Ureter (tissue), 1 donor: ENCODE data around the gene ANO10. TPM values are rescaled to one million over a fixed set of nuclear protein-coding genes. Genes with fewer than 3 reads are reported as not detected.
"Not testable (repeated sequence)": the region's sequence is repeated elsewhere in the genome, so short reads cannot be mapped to it uniquely, and the experiment has no call there.

Experiments used
- DNase-seq: peaks from one replicate; pipeline ENCODE4 v3.0.0-alpha.2; 2020; ENCODE audit warnings: low spot score
- total RNA-seq: library from RNA; stranded (reverse); gene quantifications from one replicate; pipeline ENCODE4 v1.2.4, GENCODE V29; 2023
- donor health status: DM: yes; HTN: yes; CAD: no.

ANO10 gene
- total RNA-seq, 1 donor from 2014 or later: 38.0 TPM

DNA sequence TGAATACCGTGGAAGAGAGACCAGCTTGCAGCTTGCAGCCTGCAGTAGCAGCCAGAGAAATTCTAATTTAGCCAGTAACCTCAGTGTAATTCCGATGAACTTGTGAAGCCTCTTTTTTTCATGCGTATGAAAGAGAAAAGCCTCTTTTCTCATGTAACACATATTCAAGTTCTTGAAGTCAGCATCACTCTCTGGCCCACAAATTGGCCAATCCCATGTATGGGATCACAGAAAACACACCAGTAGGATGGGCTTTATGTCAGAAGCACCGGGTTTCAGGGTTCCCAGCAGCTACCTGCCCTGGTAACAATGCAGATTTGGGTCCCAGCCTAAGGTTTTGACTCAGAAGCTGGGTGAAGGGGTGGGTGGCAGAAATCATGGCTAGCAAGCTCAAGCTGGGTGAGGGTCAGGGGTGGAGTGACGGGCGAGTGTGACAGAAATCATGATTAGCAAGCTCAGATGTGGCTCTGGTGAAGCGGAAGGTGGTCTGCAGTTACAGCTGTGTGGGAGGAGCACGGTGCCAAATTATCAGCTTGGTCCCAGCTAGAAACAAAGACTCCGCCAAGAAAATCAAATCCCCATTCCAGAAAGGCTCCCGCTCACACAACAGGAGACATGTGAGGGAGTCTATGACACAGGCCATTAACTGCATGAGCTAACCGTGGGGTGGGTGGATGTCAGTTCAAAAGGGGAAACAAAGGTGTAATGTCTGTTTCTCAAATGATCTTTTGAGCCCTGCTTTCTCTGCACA lies 248.8 kb downstream of the ANO10 start:
- no peak for DNase-seq

DNA sequence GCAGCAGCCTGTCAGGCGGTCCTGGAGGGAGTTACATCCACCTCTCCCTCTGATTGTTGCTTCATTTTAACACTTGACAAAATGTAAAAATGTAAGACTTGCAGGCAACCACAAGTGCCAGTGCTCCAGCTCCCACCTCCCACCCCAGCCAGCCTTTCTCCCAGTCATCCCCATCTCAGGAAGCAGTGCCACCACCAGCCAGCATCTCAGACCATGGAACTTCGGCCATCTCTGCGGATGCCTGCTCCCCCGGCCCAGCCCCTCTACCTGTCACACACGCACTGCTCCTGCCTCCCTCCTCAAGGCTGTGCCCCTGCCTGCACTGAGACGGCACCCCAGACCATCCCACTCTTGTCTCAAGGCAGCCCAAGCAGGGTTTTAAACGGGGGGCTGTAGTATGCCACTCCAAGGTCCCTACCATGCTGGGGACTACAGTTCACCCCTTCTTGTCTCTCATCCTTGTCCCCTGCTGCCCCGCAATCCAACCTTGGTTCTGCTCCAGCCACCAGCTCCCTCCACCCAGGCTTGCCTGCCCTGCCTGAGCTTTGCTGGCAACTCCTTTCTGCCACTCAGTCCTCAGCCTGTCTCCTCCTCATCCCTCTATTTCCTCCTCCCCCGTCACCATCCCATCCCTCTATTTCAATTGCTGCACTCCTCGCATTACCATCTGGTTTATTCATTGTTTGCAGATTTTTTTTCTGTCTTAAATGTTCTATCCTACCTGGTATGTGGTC lies 249.6 kb downstream of the ANO10 start:
- DNase-seq: no peak

GRCh38 chr3:43371494-43371893 lies 250.3 kb downstream of the ANO10 start:
- no peak for DNase-seq

DNA sequence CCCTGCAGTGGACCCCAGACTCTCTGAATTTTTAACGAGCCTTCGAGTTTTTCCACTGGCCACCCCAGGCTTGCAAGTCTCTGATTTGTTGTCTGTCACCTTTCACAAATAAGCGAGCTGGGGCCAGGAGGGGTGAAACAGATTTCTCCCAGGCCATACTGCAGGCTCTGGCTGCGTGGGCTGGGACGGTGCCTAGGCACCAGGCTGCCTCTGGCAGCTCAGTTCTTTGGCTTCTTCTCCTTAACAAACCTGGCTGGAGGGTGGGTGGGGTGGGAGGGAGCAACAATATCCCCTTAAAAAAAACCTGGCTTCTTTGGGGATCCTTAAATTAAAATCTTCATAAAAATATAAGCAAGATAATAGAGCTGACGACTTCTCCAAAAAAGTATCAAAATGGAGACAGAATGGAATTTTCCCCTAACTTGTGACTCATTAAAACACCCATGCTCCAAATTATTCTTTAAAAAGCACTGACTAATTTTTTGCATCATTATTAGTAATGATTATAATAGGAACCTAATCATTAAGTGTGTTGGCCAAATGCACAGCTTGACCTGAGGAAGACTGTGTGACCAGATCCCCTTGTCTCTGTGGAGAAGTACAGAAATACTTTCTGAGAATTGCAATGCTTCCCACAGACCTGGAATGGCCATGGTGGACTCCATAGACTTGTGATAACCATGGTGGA lies 251.4 kb downstream of the ANO10 start:
- DNase-seq: no peak

DNA sequence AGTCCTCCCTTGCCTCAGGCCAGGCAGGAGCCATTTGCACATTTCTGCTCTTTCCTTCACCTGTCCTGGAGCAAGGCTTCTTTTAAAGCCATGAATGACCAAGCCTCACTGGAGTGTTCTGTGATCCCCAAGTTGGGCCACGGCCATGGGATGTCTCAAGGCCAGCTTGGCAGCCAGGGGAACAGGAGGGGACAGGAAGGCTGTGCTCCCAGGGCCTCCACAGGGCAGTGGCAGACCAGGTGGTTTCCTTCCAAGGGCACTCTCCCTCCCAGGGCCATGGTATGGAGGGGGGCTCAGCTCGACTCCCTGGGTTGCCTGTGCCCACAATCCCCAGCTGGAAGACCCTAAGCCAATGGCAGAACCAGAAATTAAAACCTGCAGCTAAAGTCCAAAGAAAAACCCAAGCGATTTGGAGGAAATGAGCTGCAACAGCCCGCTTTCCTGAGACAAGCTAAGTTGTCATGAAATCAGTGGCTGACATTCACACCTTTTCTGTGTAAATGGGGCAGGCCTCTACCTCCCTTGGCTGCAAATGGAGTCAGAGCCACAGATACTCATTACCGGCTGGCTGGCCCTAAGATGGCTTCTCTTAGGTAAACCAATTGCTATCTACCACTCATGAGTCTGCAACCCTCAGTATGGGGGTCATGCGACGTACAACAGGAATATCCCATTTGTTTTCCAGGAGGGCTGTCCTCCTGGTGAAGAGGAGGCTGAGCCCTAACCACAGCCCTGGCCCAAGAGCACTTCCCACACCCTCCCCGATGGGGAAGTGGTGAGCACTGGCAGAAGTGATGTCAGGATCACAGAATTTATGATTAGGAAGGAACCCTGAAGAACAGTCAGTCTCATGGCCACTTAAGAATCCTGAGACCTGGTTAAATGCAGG lies 252.2 kb downstream of the ANO10 start:
- DNase-seq: no peak

- no peak for DNase-seq
Measured at GRCh38 chr3:43366885-43367284, 254.9 kb downstream of the ANO10 start.

DNA sequence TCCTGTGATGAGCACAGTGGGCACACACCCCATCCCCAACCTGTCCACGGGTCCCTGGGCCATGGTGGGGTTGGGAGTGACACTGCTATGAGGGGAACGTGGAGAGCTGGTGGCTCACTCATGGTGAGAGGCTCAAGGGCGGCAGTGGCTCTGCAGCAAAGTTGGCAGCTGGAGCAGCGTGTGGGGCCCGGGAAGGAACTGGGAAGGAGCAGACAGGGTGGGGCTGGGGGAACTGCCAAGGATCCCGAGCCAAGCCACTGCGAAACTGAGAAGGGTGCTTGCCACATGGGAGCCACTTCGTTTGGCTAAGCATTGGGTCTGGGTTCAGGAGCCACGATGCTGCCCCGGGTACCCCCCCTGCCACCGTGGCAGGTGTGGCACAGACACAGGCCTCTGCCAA lies 255.3 kb downstream of the ANO10 start:
- DNase-seq: no peak

DNA sequence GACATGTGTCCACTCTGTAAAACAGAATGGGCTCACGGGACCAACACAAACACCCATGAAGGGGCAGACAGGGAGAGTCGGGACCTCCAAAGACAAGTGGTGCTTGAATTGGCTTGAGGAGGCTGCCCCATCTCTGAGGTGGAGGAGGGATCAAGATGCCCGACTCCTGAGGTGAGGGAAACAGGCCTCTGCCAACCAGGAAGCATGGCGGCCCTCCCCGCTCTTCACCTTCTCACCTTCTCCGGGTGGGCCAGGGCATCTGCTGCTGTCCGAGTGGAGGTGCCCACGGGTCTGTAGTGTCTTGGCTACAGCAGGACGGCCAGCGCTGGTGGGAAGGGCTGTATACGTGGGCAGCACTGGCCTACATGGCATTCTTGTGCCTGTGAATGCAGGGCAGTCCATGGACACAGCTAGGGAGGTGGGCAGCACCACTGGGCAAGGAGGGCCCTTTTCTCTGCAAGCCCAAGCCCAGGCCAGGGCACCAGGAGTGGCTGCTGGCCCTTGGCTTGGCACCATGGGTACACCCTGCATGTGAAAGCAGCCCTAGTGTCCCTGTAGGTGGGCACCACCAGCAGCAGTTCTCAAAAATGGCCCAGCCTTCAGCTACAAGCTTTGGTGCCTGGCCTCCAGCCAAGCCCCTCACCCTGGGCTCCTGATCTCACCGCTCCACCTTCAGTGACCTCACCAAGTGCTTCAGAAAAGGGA lies 256.1 kb downstream of the ANO10 start:
- DNase-seq: no peak

DNA sequence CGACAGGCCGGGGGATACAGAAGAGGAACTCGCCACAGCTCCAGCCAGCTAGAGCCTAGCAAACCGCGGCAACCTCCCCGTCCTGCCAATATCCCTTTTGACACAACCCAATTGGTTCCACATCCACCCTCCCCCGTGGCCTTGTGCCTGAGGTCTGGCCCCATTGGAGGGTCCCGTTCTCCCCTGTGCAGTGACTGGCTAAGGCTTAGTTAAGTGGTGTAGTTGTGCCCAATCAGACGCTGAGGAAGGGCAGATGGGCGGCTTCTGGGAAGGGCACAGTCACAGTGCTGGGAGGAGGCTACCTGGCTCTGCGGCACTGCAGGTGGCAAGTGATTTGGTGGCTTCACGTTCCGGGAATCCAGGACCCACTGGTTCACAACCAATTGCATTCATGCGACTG lies 256.9 kb downstream of the ANO10 start:
- no peak for DNase-seq

GRCh38 chr3:43364494-43364893 lies 257.3 kb downstream of the ANO10 start:
- no peak for DNase-seq

GRCh38 chr3:43363621-43364266 lies 258.1 kb downstream of the ANO10 start:
- DNase-seq: no peak

GRCh38 chr3:43362961-43363360 lies 258.9 kb downstream of the ANO10 start:
- no peak for DNase-seq

DNA sequence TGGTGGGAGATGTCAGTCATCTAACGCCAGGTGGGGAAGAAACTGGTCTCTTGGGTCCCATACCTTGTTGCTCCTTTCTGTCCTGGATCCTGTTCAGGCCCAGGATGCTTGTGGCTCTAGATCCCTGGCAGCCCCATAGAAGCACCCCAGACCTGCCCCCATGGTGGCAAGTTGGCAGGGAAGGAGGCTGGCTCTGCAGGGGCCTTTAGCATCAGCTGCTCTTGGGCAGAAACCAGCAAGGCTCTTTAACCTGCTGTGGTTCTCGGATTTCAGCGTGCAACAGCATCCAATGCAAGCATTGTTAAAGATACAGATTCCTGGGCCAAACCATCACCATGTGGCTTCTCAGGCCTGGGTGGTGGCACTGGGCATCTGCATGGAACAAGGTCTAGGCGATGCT lies 259.6 kb downstream of the ANO10 start:
- DNase-seq: no peak

DNA sequence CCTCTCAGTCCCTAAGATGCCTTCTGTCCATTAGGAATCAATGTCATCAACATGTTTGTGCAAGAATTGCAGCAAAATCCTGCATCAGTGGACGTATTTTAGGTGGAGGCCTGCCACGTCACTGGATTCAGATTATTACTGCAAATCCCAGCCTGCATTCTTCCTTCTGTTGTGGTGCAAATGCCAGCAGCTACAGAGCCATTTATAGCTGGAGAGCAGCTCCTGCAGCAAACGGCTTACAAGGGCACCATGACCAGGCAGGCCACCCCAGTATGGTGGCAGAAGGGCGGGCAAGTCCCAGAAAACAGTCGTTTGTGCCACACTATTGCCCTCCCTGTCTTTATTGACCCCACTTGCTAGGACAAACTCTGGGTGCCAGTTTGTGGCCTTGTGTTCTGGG lies 260.7 kb downstream of the ANO10 start:
- DNase-seq: no peak

DNA sequence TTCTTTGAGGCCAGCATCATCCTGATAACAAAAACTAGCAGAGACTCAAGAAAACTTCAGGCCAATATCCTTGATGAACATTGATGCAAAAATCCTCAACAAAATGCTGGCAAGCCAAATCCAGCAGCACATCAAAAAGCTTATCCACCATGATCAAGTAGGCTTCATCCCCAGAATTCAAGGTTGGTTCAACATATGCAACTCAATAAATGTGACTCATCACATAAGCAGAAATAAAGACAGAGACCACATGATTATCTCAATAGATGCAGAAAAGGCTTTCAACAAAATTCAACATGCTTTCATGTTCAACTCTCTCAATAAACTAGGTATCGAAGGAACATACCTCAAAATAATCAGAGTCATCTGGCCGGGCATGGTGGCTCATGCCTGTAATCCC lies 265.8 kb downstream of the ANO10 start:
- DNase-seq: not testable (repeated sequence)

- DNase-seq: no peak
Measured at GRCh38 chr3:43353923-43354670, 267.7 kb downstream of the ANO10 start.

- DNase-seq: no peak
Measured at GRCh38 chr3:43353393-43353792, 268.4 kb downstream of the ANO10 start.

DNA sequence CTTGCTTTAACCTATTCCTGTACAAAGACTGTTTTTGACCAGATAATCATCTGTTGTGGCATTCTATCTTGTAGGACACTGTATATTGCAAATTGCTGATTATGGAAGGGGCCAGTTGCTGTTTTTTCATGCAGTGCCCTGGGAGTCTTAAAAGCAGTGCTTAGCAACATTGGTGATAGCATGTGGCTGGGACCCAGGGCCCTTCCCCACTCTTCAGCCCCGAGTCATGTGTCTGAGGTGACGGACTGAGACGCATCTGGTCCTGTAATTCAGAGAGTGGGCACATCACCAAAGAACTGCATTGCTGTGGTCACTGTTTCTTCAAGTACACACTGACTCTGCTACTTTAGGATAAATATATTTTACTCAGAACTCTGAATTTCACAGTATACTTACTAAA lies 272.1 kb downstream of the ANO10 start:
- no peak for DNase-seq

DNA sequence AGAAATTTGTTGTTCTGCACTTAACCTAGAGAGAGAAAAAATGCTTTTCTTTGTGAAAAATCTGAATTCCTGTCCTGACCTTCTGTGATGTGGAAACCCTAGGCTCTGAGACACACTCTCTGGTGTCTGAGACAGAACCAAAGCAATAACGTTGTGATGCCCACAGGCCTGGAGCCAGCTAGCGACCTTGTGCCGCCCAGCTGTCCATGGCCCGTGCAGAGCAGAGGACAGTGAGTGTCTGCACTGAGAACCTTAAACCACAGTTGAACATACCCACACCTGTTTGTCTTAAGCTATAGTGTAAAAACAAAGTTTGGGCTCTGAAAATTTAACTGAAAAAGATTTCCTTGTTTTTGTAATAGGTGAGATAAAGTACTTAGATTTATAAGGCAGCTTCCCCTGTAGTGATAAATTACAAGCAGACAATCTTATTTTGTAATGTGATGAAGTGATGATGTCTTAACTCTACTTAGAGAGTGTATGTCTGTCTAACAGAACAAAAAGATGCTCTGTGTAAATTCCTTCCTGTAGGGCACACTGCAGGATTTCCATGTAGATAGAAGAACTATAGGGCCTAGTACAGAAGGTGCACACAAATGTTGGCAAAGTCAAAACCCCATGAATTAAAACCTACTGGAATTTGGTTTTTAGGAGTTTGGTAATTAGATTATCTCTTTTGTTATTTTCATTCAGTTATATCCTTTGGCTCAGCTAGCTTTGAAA lies 272.8 kb downstream of the ANO10 start:
- no peak for DNase-seq
